GM18868 (cell line): ENCODE measurements around the gene QSER1.

Source experiments
- ATAC-seq: cut with Tn5 transposase; IDR thresholded peaks from one replicate; pipeline ENCODE4 v1.9.1; 2021; ENCODE audit warnings: mild to moderate bottlenecking, moderate library complexity; ENCODE audit not compliant: unreplicated experiment

Gene QSER1

DNA sequence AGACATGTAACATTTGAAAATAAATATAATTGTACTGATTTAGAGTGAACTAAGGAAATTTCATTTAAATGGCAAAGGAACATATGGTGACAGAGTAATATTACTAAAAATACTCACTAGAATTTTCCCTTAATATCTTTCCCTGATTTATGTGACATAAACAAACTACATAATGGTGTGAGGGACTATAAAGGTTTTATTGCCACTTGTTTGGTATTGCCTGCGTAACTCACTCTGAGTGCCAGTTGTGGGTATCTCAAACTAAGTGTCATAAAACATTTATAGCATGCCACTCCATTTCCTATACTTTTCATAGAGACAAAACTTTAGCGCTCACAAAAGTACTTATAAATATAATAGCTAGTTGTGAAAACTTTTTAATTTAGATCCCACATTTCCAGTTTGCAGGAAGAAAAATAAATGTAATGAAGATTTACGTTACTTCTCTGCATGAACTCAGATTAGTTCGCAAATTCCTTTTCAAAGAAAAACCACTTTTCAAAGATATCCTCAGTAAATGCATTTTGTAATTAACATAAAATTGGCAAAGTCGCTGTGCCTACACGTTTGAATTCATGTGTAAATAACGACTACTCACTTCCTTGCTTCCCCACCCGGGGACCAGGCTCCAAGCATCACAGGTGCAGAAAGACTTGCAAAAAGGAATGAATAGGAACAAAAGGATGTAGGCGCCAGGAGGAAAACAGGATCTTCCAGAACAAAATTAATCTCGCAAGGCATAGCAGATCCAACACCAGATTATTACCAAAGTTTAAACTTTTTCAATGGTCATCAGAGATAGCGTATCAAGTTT, 1.6 kb upstream of the QSER1 start:
- ATAC-seq = no peak

- ATAC-seq = no peak
These were observed 805 bp upstream of the QSER1 start for GRCh38 chr11:32891657-32892354.

GRCh38 chr11:32893093-32893342, 407 bp downstream of the QSER1 start:
- no peak for ATAC-seq

GRCh38 chr11:32893343-32894148, 935 bp downstream of the QSER1 start:
- peak; percentile 42 for ATAC-seq

DNA sequence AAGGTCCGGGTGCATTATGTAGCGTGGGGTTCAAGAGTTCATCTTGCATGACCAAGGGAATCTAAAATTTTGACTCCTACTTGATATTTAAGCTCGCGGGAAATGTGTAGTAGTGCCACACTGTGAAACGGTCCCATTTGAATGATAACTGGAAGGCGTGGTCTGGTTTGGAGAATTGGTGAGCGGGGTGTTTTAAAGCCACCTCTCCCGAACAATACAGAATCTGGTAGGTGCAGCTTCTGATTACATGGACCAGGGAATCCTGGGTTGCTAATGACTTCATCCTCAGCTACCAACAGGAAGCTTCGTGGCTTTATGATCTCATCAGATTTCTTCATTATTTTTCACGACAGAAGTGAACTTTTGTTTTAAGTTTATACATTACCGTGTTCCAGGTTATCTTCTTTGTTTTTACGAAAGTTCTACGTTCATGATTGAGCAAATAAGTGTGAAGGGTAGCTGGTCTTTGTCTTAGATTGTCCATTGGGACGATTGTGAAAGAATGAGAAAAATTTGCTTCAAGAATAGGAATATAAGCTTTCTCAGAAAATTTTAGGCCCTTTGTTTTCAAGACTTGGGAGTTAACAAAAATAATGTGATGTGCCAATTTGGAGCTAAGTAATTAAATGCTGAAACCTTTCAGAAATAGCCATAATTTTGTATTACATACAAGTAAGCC, 1.7 kb downstream of the QSER1 start:
- ATAC-seq = no peak

- ATAC-seq = no peak
These were observed 2.3 kb downstream of the QSER1 start for GRCh38 chr11:32894921-32895320.

GRCh38 chr11:32895471-32895870, 2.9 kb downstream of the QSER1 start:
- no peak for ATAC-seq

DNA sequence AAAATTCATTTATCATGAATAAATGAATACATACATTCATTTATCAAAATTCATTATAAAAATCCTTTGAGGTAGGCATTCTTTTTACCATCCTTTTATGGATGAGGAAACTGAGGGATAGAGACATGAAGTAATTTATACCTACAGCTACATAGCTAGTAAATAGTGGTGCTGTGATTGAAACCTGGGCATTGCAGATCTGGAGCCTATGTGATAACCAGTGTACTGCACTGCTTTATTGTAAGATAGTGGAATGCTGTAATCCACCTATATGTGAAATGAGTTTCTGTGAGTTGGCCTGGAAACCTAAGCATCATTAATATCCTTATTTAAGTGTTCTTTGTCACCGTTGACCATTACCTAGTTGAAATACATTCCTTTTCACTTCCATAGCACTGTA, 4.5 kb downstream of the QSER1 start:
- ATAC-seq = no peak

DNA sequence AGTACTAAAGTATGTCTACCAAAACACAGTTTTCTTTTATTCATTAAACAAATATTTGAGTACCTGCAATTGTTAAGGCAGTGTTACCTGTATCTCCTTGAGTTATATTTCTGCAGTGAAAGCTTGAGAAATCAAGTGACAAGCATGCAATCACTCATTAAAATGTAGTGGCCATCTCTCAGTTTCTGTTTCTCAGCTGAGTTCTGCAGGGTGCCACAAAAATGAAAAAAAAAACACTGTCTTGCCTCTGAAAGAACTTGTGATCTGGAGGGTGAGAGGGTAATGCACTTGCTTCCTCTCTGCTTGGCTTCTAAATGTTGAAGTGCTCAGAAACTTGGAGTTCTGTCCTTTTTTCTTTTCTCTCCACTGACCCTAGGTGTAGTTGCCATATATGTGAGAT, 6.8 kb downstream of the QSER1 start:
- peak; percentile 60 for ATAC-seq

DNA sequence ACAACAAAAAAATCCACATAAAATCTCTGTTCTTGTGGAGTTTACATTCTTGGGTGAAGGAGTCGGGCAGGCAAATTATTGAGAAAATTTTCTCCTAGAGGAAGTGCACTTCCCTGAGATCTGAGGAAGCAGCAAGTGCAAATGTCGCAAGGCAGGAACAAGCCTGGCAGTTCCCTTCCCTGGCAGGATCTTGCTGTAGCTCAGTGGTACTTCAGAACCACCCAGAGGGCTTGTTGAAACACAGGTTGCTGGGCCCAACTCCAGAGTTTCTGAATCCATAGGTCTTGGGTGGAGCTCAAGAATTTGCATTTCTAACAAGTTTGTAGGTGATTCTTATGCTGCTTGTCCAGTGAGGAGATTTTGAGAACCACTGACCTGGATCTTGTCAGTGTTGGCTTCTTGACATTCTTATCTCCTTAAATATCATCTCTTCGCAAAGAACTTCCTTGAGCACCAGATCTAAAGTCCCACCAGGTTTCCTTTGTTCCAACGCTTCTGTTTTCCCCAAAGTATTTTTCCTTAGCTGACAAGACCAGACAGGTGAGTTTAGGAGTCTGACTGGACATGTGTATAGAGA, 9.6 kb downstream of the QSER1 start:
- no peak for ATAC-seq

DNA sequence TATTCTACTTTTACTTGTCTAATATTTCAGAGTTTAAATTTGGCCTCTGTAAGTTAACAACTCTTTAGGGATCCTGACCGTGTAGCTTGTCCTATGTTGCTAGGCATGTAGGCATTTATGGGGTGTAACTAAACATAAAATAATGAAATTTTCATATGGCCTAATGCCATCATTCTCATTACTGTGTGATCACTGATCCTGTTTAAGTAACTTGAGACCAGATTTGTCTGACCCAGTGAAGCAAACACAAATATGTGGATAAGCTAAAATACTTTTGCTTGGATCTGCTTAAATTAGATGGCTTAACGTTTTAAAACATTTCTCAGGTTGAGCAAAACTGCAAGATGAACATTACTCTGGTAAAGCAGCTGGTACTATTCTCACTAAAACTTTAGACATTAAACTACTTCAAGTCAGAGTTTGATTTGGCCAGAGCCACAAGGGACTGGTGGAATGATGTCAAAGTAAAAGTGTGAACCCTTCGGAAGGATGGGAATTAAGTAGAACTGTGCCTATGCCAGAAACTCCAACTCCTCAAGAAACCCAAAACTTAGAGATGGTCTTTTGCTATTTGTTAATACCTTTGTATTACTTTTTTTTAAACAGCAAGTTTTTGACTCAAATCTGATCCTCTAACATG, 12.5 kb downstream of the QSER1 start:
- no peak for ATAC-seq

- no peak for ATAC-seq
These were observed 16.0 kb downstream of the QSER1 start for GRCh38 chr11:32908619-32909018.

GRCh38 chr11:32911413-32911812, 18.8 kb downstream of the QSER1 start:
- no peak for ATAC-seq

- ATAC-seq = no peak
These were observed 20.8 kb downstream of the QSER1 start for GRCh38 chr11:32913445-32913844.

- ATAC-seq = no peak
These were observed 23.8 kb downstream of the QSER1 start for GRCh38 chr11:32916361-32916760.

- ATAC-seq = no peak
These were observed 24.4 kb downstream of the QSER1 start for GRCh38 chr11:32916994-32917393.

DNA sequence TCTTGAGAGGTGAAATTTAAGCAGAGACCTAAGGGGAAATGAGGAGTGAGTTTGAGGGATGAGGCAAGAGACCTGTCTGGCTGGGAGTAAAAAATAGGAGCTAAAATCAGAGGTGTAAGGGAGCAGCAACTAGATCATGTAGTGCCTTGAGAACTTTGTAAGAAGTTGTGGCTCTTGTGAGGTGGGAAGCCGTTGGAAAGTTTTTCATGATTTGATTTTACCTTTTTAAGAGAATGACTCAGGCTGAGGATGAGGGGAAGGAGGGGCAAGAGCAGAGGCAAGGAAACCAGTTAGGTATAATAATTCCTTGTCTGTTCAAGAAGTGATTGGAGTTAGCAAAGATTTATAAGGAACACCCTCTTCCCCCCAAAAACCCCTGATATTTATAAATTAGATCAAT, 25.8 kb downstream of the QSER1 start:
- no peak for ATAC-seq

DNA sequence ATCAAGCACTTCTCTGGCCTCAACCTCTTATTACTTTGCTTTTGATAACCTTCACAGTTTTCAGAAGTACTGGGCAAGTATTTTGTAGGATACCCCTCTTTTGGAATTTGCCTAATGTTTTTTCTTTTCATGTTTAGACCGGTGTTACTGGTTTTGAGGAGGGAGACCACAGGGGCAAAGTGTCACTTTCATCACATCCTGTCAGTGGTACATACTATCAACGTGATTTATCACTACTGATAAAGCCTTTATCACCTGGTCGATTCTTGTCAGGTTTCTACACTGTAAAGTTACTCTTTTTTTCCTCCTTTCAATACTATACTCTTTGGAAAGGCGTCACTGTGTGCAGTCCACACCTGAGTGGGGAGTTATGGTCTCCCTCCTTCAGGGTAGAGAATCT, 26.7 kb downstream of the QSER1 start:
- ATAC-seq = no peak

- ATAC-seq = no peak
These were observed 28.0 kb downstream of the QSER1 start for GRCh38 chr11:32920570-32920969.

DNA sequence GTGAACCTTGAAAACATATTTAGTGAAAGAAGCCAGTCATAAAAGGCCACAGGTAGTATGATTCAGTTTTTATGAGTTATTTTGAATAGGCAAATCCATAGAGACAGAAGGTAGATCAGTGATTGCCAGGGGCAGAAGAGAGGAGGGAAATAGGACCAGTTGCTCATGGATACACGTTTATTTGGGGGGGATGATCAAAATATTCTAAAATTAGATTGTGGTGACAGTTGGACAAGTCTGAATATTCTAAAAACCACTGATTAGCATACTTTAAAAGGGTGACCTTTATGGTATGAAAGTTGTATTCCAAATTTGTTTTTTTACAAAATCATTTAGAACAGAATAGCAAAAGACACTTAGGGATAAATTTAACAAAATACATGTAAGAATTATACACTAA, 28.6 kb downstream of the QSER1 start:
- no peak for ATAC-seq

- ATAC-seq = no peak
These were observed 39.0 kb downstream of the QSER1 start for GRCh38 chr11:32931606-32932005.
